Liver (tissue), 3 donors: Measurements from ENCODE around the gene ITLN1.

Experiments used
- CTCF ChIP-seq: fragments of 150-350 bp; IDR thresholded peaks from 2 replicates; pipeline ENCODE4 v1.5.1; 2017; ENCODE audit warnings: improper control_type of control experiment, low read depth, low read length; ENCODE audit not compliant: missing input control
- EGR1 ChIP-seq, 2 donors: IDR thresholded peaks; 2 replicates each; pipeline ENCODE4 v1.6.1; 2016 to 2018; ENCODE audit warnings: antibody characterized with exemption in 2 of 2, low read depth in 2 of 2
- FOXA1 ChIP-seq: IDR thresholded peaks from 2 replicates; pipeline ENCODE4 v1.6.1; 2016; ENCODE audit warnings: antibody characterized with exemption
- GABPA ChIP-seq, 2 donors: IDR thresholded peaks in 1 of 2; conservative IDR thresholded peaks in 1 of 2; 2 replicates each; pipeline ENCODE4 v1.6.1; 2016; ENCODE audit warnings: antibody characterized with exemption in 2 of 2, mild to moderate bottlenecking in 1 of 2, moderate library complexity in 1 of 2
- HNF4A ChIP-seq, 2 donors: conservative IDR thresholded peaks; 2 replicates each; pipeline ENCODE4 v1.6.1; 2016; ENCODE audit warnings: antibody characterized with exemption in 2 of 2, mild to moderate bottlenecking in 2 of 2
- HNF4G ChIP-seq: IDR thresholded peaks from 2 replicates; pipeline ENCODE4 v1.6.1; 2016; ENCODE audit warnings: antibody characterized with exemption
- NR2F2 ChIP-seq: IDR thresholded peaks from 2 replicates; pipeline ENCODE4 v1.6.1; 2016; ENCODE audit warnings: antibody characterized with exemption
- RAD21 ChIP-seq, 2 donors: IDR thresholded peaks; 2 replicates each; pipeline ENCODE4 v1.6.1; 2016; ENCODE audit warnings: antibody characterized with exemption in 2 of 2, mild to moderate bottlenecking in 2 of 2
- REST ChIP-seq: IDR thresholded peaks from 2 replicates; pipeline ENCODE4 v1.6.1; 2016; ENCODE audit warnings: antibody characterized with exemption, mild to moderate bottlenecking
- TAF1 ChIP-seq: conservative IDR thresholded peaks from 2 replicates; pipeline ENCODE4 v1.6.1; 2016; ENCODE audit warnings: antibody characterized with exemption, mild to moderate bottlenecking
- YY1 ChIP-seq: IDR thresholded peaks from 2 replicates; pipeline ENCODE4 v1.6.1; 2016; ENCODE audit warnings: antibody characterized with exemption, mild to moderate bottlenecking
- TF ChIP-seq, protein P1 (sequence below): IDR thresholded peaks from 2 replicates; pipeline ENCODE4 v1.6.1; 2016; ENCODE audit warnings: antibody characterized with exemption
- TF ChIP-seq, protein P2 (sequence below): IDR thresholded peaks from 2 replicates; pipeline ENCODE4 v1.6.1; 2016; ENCODE audit warnings: antibody characterized with exemption
- TF ChIP-seq, protein P3 (sequence below): IDR thresholded peaks from 2 replicates; pipeline ENCODE4 v1.6.1; 2016; ENCODE audit warnings: antibody characterized with exemption
- donor health status: healthy.
- donor health status: healthy.

DNA sequence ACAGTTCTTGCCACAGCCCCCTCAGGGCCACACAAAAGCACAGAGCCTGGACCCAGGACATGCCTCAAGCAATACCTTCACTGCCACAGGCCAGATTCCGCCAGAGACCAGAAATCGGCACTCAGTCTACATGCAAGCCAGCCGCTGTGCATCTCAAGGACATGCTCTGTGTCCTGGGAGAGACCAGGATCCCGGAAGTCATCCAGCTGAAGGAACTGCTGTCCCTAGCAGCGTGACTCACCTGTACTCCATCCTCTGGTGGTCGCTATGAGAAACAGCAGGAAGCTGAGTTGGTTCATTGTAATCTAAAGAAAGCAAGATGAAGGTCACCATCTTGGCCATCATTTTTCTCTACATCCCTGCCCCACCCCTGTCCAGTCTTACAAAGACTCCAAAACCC, 401 bp downstream of the ITLN1 start:
- TF ChIP-seq TAF1 (no peak), CTCF (no peak), RAD21 (IDR thresholded peaks at IDR 0.05) (no peak), YY1 (no peak), EGR1 (IDR thresholded peaks at IDR 0.05; ENCODE audit: low read depth in 2 of 2) (no peak), NR2F2 (no peak), GABPA (IDR thresholded peaks at IDR 0.05 in 1 of 2, conservative IDR thresholded peaks at IDR 0.05 in 1 of 2) (no peak), FOXA1 (no peak), HNF4A (conservative IDR thresholded peaks at IDR 0.05) (no peak), HNF4G (no peak), REST (no peak)
- TF ChIP-seq, protein P1, sequence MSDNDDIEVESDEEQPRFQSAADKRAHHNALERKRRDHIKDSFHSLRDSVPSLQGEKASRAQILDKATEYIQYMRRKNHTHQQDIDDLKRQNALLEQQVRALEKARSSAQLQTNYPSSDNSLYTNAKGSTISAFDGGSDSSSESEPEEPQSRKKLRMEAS = no peak
- TF ChIP-seq, protein P2, sequence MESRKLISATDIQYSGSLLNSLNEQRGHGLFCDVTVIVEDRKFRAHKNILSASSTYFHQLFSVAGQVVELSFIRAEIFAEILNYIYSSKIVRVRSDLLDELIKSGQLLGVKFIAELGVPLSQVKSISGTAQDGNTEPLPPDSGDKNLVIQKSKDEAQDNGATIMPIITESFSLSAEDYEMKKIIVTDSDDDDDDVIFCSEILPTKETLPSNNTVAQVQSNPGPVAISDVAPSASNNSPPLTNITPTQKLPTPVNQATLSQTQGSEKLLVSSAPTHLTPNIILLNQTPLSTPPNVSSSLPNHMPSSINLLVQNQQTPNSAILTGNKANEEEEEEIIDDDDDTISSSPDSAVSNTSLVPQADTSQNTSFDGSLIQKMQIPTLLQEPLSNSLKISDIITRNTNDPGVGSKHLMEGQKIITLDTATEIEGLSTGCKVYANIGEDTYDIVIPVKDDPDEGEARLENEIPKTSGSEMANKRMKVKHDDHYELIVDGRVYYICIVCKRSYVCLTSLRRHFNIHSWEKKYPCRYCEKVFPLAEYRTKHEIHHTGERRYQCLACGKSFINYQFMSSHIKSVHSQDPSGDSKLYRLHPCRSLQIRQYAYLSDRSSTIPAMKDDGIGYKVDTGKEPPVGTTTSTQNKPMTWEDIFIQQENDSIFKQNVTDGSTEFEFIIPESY = no peak
- TF ChIP-seq, protein P3, sequence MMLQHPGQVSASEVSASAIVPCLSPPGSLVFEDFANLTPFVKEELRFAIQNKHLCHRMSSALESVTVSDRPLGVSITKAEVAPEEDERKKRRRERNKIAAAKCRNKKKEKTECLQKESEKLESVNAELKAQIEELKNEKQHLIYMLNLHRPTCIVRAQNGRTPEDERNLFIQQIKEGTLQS = no peak
